H1 (cell line): ENCODE results near the gene TBC1D13. TPM values are rescaled to one million over a fixed set of nuclear protein-coding genes. Genes with fewer than 3 reads are reported as not detected.

ENCODE experiments used
- CTCF ChIA-PET: fragments of 300-600 bp; sonication (Branson Sonifier 250); formaldehyde crosslinking; loops from one replicate; lab custom pipeline; 2021; ENCODE audit not compliant: partially characterized antibody; lab: Charles Lee
- POLR2A ChIA-PET: fragments of 300-600 bp; sonication (Branson Sonifier 250); formaldehyde crosslinking; loops from one replicate; lab custom pipeline; 2021; ENCODE audit warnings: inconsistent platforms; ENCODE audit not compliant: partially characterized antibody; lab: Charles Lee
- DNase-seq, 2 experiments: peaks; one replicate each; pipeline versions ENCODE4 v3.0.0 to v3.0.0-alpha.2; 2010 to 2022; ENCODE audit warnings: low spot score in 2 of 2, low read depth in 1 of 2, mixed read lengths in 1 of 2
- FAIRE-seq: peaks from 2 replicates; lab custom pipeline; 2011; peaks lifted over from hg19 to GRCh38; lab: Jason Lieb, UNC
- H2AFZ ChIP-seq: 2 replicates; pipeline ENCODE4 v1.8.1; 2012; ENCODE audit warnings: low read length, inconsistent platforms
- H2AK5ac ChIP-seq: 2 replicates; pipeline ENCODE4 v1.6.1; 2013; ENCODE audit warnings: low read depth, low read length
- H2BK120ac ChIP-seq: replicated peaks from 2 replicates; pipeline ENCODE3; 2013; ENCODE audit warnings: low read depth, low read length, inconsistent platforms
- H2BK12ac ChIP-seq: 2 replicates; pipeline ENCODE4 v1.6.1; 2013; ENCODE audit warnings: low read depth, low read length
- H2BK15ac ChIP-seq: 2 replicates; pipeline ENCODE4 v1.6.1; 2013; ENCODE audit warnings: low read length
- H2BK20ac ChIP-seq: 2 replicates; pipeline ENCODE4 v1.6.1; 2013; ENCODE audit warnings: low read length
- H2BK5ac ChIP-seq: 2 replicates; pipeline ENCODE4 v1.6.1; 2013; ENCODE audit warnings: low read depth, low read length
- H3K14ac ChIP-seq: 2 replicates; pipeline ENCODE4 v1.6.1; 2013; ENCODE audit warnings: inconsistent platforms; ENCODE audit not compliant: insufficient read length
- H3K18ac ChIP-seq: 2 replicates; pipeline ENCODE4 v1.6.1; 2013; ENCODE audit warnings: low read length; ENCODE audit errors: extremely low read depth
- H3K23ac ChIP-seq: 2 replicates; pipeline ENCODE4 v1.6.1; 2013; ENCODE audit warnings: inconsistent platforms; ENCODE audit not compliant: insufficient read length
- H3K23me2 ChIP-seq: 2 replicates; pipeline ENCODE4 v1.6.1; 2013; ENCODE audit warnings: low read depth, low read length
- H3K27ac ChIP-seq: 2 replicates; pipeline ENCODE4 v1.6.1; 2011; ENCODE audit warnings: low read depth, low read length, inconsistent platforms
- H3K27me3 ChIP-seq, 4 experiments: replicated peaks in 1 of 4; 1 replicate in 1 of 4; 2 replicates in 3 of 4; pipeline versions ENCODE4 v1.6.1 to v1.8.1; 2011 to 2013; ENCODE audit warnings: low read length in 3 of 4, mild to moderate bottlenecking in 3 of 4, inconsistent platforms in 2 of 4, mixed read lengths in 2 of 4, moderate library complexity in 1 of 4; ENCODE audit not compliant: control insufficient read depth in 3 of 4, insufficient read depth in 3 of 4; ENCODE audit errors: extremely low read depth in 1 of 4
- H3K36me3 ChIP-seq, 4 experiments: 2 replicates each; pipeline versions ENCODE4 v1.6.1 to v1.8.1; 2011 to 2013; ENCODE audit warnings: mild to moderate bottlenecking in 4 of 4, low read length in 3 of 4, moderate library complexity in 2 of 4, control low read depth in 1 of 4, inconsistent platforms in 1 of 4; ENCODE audit not compliant: insufficient read depth in 4 of 4, control insufficient read depth in 2 of 4
- H3K4ac ChIP-seq: replicated peaks from 2 replicates; pipeline ENCODE3; 2013; ENCODE audit warnings: low read length, low read depth, mixed read lengths, inconsistent platforms; ENCODE audit not compliant: insufficient read length
- H3K4me1 ChIP-seq, 4 experiments: replicated peaks in 1 of 4; 1 replicate in 1 of 4; 2 replicates in 3 of 4; pipeline versions ENCODE4 v1.6.1 to v1.8.1; 2011 to 2013; ENCODE audit warnings: low read length in 3 of 4, inconsistent platforms in 2 of 4, mixed read lengths in 1 of 4; ENCODE audit not compliant: insufficient read depth in 4 of 4, control insufficient read depth in 3 of 4
- H3K4me2 ChIP-seq, 2 experiments: 2 replicates each; pipeline versions ENCODE4 v1.6.1 to v1.8.1; 2011 to 2013; ENCODE audit warnings: low read depth in 2 of 2, low read length in 2 of 2, control low read depth in 1 of 2, inconsistent platforms in 1 of 2, mild to moderate bottlenecking in 1 of 2; ENCODE audit not compliant: insufficient read depth in 1 of 2
- H3K4me3 ChIP-seq, 4 experiments: fragments of 200-600, 300-600 bp in 1 of 4; sonication (generic), shearing (Covaris generic), sonication (Bioruptor Twin) in 1 of 4; 2 replicates each; pipeline versions ENCODE4 v1.5.1 to v1.8.1; 2011 to 2016; ENCODE audit warnings: low read length in 4 of 4, low read depth in 3 of 4, control low read depth in 2 of 4, inconsistent platforms in 2 of 4, mild to moderate bottlenecking in 2 of 4, mixed read lengths in 1 of 4, moderate library complexity in 1 of 4; ENCODE audit not compliant: insufficient read depth in 2 of 4; ENCODE audit errors: extremely low read depth in 1 of 4
- H3K56ac ChIP-seq: replicated peaks from 2 replicates; pipeline ENCODE3; 2013; ENCODE audit warnings: low read depth, mild to moderate bottlenecking, mixed read lengths, low read length, inconsistent platforms; ENCODE audit not compliant: insufficient read length
- H3K79me1 ChIP-seq: 2 replicates; pipeline ENCODE4 v1.6.1; 2013; ENCODE audit warnings: low read depth, low read length, control low read depth
- H3K79me2 ChIP-seq, 2 experiments: 2 replicates each; pipeline versions ENCODE4 v1.6.1 to v1.8.1; 2012 to 2013; ENCODE audit warnings: low read length in 2 of 2, mild to moderate bottlenecking in 2 of 2, inconsistent platforms in 1 of 2; ENCODE audit not compliant: insufficient read depth in 2 of 2, control insufficient read depth in 1 of 2
- H3K9ac ChIP-seq, 4 experiments: replicated peaks in 1 of 4; 1 replicate in 1 of 4; 2 replicates in 3 of 4; pipeline versions ENCODE4 v1.6.1 to v1.8.1; 2011 to 2013; ENCODE audit warnings: low read depth in 3 of 4, low read length in 3 of 4, control low read depth in 2 of 4, mild to moderate bottlenecking in 2 of 4, moderate library complexity in 2 of 4, inconsistent platforms in 1 of 4; ENCODE audit errors: extremely low read depth in 1 of 4
- H3K9me3 ChIP-seq, 2 experiments: 2 replicates each; pipeline versions ENCODE4 v1.6.1 to v1.8.1; 2012 to 2013; ENCODE audit warnings: mild to moderate bottlenecking in 2 of 2, moderate library complexity in 2 of 2, control low read depth in 1 of 2, inconsistent platforms in 1 of 2, low read depth in 1 of 2, low read length in 1 of 2, mixed read lengths in 1 of 2; ENCODE audit not compliant: insufficient read depth in 2 of 2
- H4K20me1 ChIP-seq, 2 experiments: replicated peaks in 1 of 2; 2 replicates each; pipeline versions ENCODE3 to v1.8.1; 2011 to 2013; ENCODE audit warnings: inconsistent platforms in 2 of 2, low read length in 2 of 2, mild to moderate bottlenecking in 1 of 2; ENCODE audit not compliant: insufficient read depth in 2 of 2, control insufficient read depth in 1 of 2
- H4K5ac ChIP-seq: 2 replicates; pipeline ENCODE4 v1.6.1; 2013; ENCODE audit warnings: low read length, low read depth, mixed read lengths, inconsistent platforms; ENCODE audit not compliant: insufficient read length
- H4K8ac ChIP-seq: 2 replicates; pipeline ENCODE4 v1.8.0; 2013; ENCODE audit warnings: mild to moderate bottlenecking, moderate library complexity, low read length, inconsistent platforms; ENCODE audit not compliant: insufficient read depth; ENCODE audit errors: extremely low read depth
- H4K91ac ChIP-seq: replicated peaks from 2 replicates; pipeline ENCODE3; 2013; ENCODE audit warnings: low read length, mixed read lengths, inconsistent platforms; ENCODE audit not compliant: insufficient read length
- CEBPB ChIP-seq: IDR thresholded peaks from 2 replicates; pipeline ENCODE4 v1.6.1; 2012; ENCODE audit warnings: low read depth, low read length
- CHD1 ChIP-seq: IDR thresholded peaks from 2 replicates; pipeline ENCODE4 v1.6.1; 2012; ENCODE audit warnings: low read depth, low read length, improper control_type of control experiment
- CTBP2 ChIP-seq: IDR thresholded peaks from 2 replicates; pipeline ENCODE4 v1.7.0; 2011; ENCODE audit warnings: borderline replicate concordance, mild to moderate bottlenecking, moderate library complexity, mixed read lengths, low read length; ENCODE audit not compliant: insufficient read depth, insufficient read length
- GABPA ChIP-seq: IDR thresholded peaks from 2 replicates; pipeline ENCODE4 v1.6.1; 2011; ENCODE audit warnings: mild to moderate bottlenecking, low read length, moderate library complexity, borderline replicate concordance; ENCODE audit not compliant: insufficient read depth
- HDAC2 ChIP-seq, 2 experiments: fragments of 300-600 bp in 1 of 2; sonication (generic) in 1 of 2; IDR thresholded peaks; 2 replicates each; pipeline ENCODE4 v1.6.1; 2011 to 2012; ENCODE audit warnings: low read depth in 2 of 2, low read length in 2 of 2, mild to moderate bottlenecking in 2 of 2, moderate library complexity in 2 of 2, borderline replicate concordance in 1 of 2, inconsistent platforms in 1 of 2
- JUND ChIP-seq: IDR thresholded peaks from 2 replicates; pipeline ENCODE4 v1.6.1; 2011; ENCODE audit warnings: mild to moderate bottlenecking, improper control_type of control experiment, low read length
- NANOG ChIP-seq: IDR thresholded peaks from 2 replicates; pipeline ENCODE4 v1.6.1; 2011; ENCODE audit warnings: low read length, low read depth, mild to moderate bottlenecking, inconsistent platforms; ENCODE audit not compliant: insufficient read depth, poor library complexity, severe bottlenecking
- POLR2AphosphoS5 ChIP-seq: IDR thresholded peaks from 2 replicates; pipeline ENCODE4 v1.6.1; 2011; ENCODE audit warnings: low read depth, low read length
- SIX5 ChIP-seq: IDR thresholded peaks from 2 replicates; pipeline ENCODE4 v1.6.1; 2011; ENCODE audit warnings: mild to moderate bottlenecking, low read depth, low read length
- SRF ChIP-seq: IDR thresholded peaks from 2 replicates; pipeline ENCODE4 v1.6.1; 2011; ENCODE audit warnings: mild to moderate bottlenecking, low read depth, low read length, moderate library complexity
- SUZ12 ChIP-seq: fragments of 200-600 bp; sonication (generic); IDR thresholded peaks from 2 replicates; pipeline ENCODE4 v1.6.1; 2012; ENCODE audit warnings: mild to moderate bottlenecking, inconsistent platforms, low read length, moderate library complexity, mixed read lengths
- TBP ChIP-seq: IDR thresholded peaks from 2 replicates; pipeline ENCODE4 v1.6.1; 2011; ENCODE audit warnings: low read depth, low read length, improper control_type of control experiment
- WGBS, 2 experiments: shearing (Covaris generic) in 1 of 2; methylation state at CpG; one replicate each; pipeline versions ENCODE4 v1.1.6 to v1.1.7; 2013 to 2015; ENCODE audit warnings: low lambda C conversion rate in 2 of 2, mixed read lengths in 2 of 2, inconsistent platforms in 1 of 2, low coverage in 1 of 2, missing lambda C conversion rate in 1 of 2; ENCODE audit not compliant: insufficient replicate concordance in 2 of 2, insufficient coverage in 1 of 2, insufficient read length in 1 of 2; ENCODE audit errors: extremely low coverage in 1 of 2, missing lambda C conversion rate in 1 of 2; 5-methylcytosine and 5-hydroxymethylcytosine counted together
- polyA plus RNA-seq, 7 experiments: library from polyadenylated mRNA; depleted of rRNA in 3 of 7; stranded (reverse) in 5 of 7; unstranded in 2 of 7; fragments of >200 nt in 5 of 7; fragments of 200-250 nt in 2 of 7; gene quantifications; 1 replicate in 5 of 7; 2 replicates in 1 of 7; 4 replicates in 1 of 7; pipeline versions ENCODE4 v1.2.1 to v1.2.3, GENCODE V29; 2011 to 2013; ENCODE audit warnings: missing spikeins in 2 of 7, mixed read lengths in 2 of 7
- total RNA-seq: library from RNA; stranded (reverse); fragmentation: NEBNext Ultra II Directional; extraction: Animal tissue kit (Norgen Biotek cat#: 25700); gene quantifications from 2 replicates; pipeline ENCODE4 v1.2.1, GENCODE V29; 2021
- TF ChIP-seq, protein P1 (sequence below): IDR thresholded peaks from 2 replicates; pipeline ENCODE4 v1.6.1; 2012; ENCODE audit warnings: low read length, inconsistent platforms

TBC1D13 gene
- total and polyA plus RNA-seq, 2 of the 8 experiments (the other 6 are each of a cell fraction or from before 2014, with no cell fraction given), result 21.3 to 24.7 TPM

- POLR2A ChIA-PET, result no interaction called here
- TF ChIP-seq CEBPB (no peak), NANOG (no peak), TBP (no peak), CTBP2 (no peak), CHD1 (no peak), SRF (no peak), SIX5 (no peak), HDAC2 (IDR thresholded peaks at IDR 0.05; ENCODE audit: borderline replicate concordance in 1 of 2, low read depth in 2 of 2, low read length in 2 of 2) (no peak), SUZ12 (no peak), GABPA (no peak), JUND (no peak), POLR2AphosphoS5 (no peak)
- TF ChIP-seq, protein P1, sequence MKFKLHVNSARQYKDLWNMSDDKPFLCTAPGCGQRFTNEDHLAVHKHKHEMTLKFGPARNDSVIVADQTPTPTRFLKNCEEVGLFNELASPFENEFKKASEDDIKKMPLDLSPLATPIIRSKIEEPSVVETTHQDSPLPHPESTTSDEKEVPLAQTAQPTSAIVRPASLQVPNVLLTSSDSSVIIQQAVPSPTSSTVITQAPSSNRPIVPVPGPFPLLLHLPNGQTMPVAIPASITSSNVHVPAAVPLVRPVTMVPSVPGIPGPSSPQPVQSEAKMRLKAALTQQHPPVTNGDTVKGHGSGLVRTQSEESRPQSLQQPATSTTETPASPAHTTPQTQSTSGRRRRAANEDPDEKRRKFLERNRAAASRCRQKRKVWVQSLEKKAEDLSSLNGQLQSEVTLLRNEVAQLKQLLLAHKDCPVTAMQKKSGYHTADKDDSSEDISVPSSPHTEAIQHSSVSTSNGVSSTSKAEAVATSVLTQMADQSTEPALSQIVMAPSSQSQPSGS, result no peak
These were observed 53.5 kb downstream of the TBC1D13 start for GRCh38 chr9:128840524-128840923.

More at GRCh38 chr9:128840524-128840923, 53.5 kb downstream of the TBC1D13 start:
- no peak overlapping the region for H3K4me3 ChIP-seq
- no peak overlapping the region for H2AK5ac ChIP-seq
- no peak overlapping the region for H3K56ac ChIP-seq
- no peak overlapping the region for H3K27ac ChIP-seq
- no peak overlapping the region for H4K5ac ChIP-seq
- no peaks in the 10 kb centered on the region for H3K23me2 ChIP-seq
- no peak overlapping the region for H3K4ac ChIP-seq
- H2AFZ ChIP-seq, result no peak overlapping the region
- no peaks in the 10 kb centered on the region for H3K79me2 ChIP-seq
- H3K27me3 ChIP-seq, result no peaks in the 10 kb centered on the region
- H4K20me1 ChIP-seq, result peaks cover 0 to 11% of the 10 kb centered on the region in 2 experiments
- 86% methylated on average over 1 of the region's 1 CpG; no CpG with 5 or more reads in 1 of the 2 experiments for WGBS, 2 experiments
- no peak overlapping the region for H3K9ac ChIP-seq
- H2BK12ac ChIP-seq, result no peak overlapping the region
- no peaks in the 10 kb centered on the region for H3K4me1 ChIP-seq
- H2BK5ac ChIP-seq, result no peak overlapping the region
- H3K14ac ChIP-seq, result no peak overlapping the region
- H3K23ac ChIP-seq, result no peak overlapping the region
- H2BK20ac ChIP-seq, result no peak overlapping the region
- FAIRE-seq (no peak), DNase-seq (no peak)
- no peaks in the 10 kb centered on the region for H3K9me3 ChIP-seq
- H3K4me2 ChIP-seq, result no peak overlapping the region
- H3K36me3 ChIP-seq, result peaks cover 0 to 5% (median 3%) of the 10 kb centered on the region in 4 experiments; a peak in 3 of 8 replicates
- H3K79me1 ChIP-seq, result no peaks in the 10 kb centered on the region
- H3K18ac ChIP-seq, result no peak overlapping the region
- no peak overlapping the region for H2BK120ac ChIP-seq
- CTCF ChIA-PET, result interaction anchor here (0.6 to 1.3 kb wide), 3 partner anchors 19 to 931 kb away, joined by 3 read pairs; no protein-coding TSS in a partner anchor
- no peak overlapping the region for H4K91ac ChIP-seq
- no peak overlapping the region for H4K8ac ChIP-seq
- H2BK15ac ChIP-seq, result no peak overlapping the region
